CD4-positive, alpha-beta T cell treated with Interleukin-4 for 4 hours (primary cell): ENCODE data around the gene ASB16.
A peak's percentile ranks its signal among the peaks of the same experiment; 100 is the strongest.
"Not testable (repeated sequence)": the region's sequence is repeated elsewhere in the genome, so short reads cannot be mapped to it uniquely, and the experiment has no call there.

ENCODE experiments used
- DNase-seq: peaks from one replicate; pipeline ENCODE4 v3.0.0-alpha.2; 2020

Gene ASB16

GRCh38 chr17:44170499-44171201, at the start of gene ASB16:
ASB16 (plus strand) TSS chr17:44170704; CDS start chr17:44170790, 86 bp downstream.
- no peak for DNase-seq

- DNase-seq: no peak
These were observed 49.5 kb upstream of the ASB16 start for GRCh38 chr17:44120851-44121605.

- DNase-seq: no peak
These were observed 48.3 kb upstream of the ASB16 start for GRCh38 chr17:44121997-44122815.

GRCh38 chr17:44122816-44123355, 47.6 kb upstream of the ASB16 start:
- no peak for DNase-seq

- peak; percentile 95 for DNase-seq
These were observed 47.0 kb upstream of the ASB16 start, which contains the start of gene HDAC5 for GRCh38 chr17:44123356-44124117. HDAC5 (minus strand) TSS chr17:44123641; CDS start chr17:44117515, 6,126 bp downstream.

- DNase-seq: no peak
These were observed 46.4 kb upstream of the ASB16 start for GRCh38 chr17:44124118-44124438.

GRCh38 chr17:44128383-44128782, 42.1 kb upstream of the ASB16 start:
- DNase-seq: no peak

- no peak for DNase-seq
These were observed 39.7 kb upstream of the ASB16 start for GRCh38 chr17:44130693-44131349.

GRCh38 chr17:44131372-44131771, 39.1 kb upstream of the ASB16 start:
- not testable (repeated sequence) for DNase-seq

- no peak for DNase-seq
These were observed 38.2 kb upstream of the ASB16 start for GRCh38 chr17:44132275-44132821.

- DNase-seq: no peak
These were observed 36.5 kb upstream of the ASB16 start for GRCh38 chr17:44133918-44134476.

GRCh38 chr17:44134752-44135568, 35.5 kb upstream of the ASB16 start:
- no peak for DNase-seq

GRCh38 chr17:44137891-44138709, 32.4 kb upstream of the ASB16 start:
- DNase-seq: peak; percentile 48

GRCh38 chr17:44143921-44144320, 26.6 kb upstream of the ASB16 start:
- DNase-seq: not testable (repeated sequence)

- DNase-seq: no peak
These were observed 25.4 kb upstream of the ASB16 start for GRCh38 chr17:44144966-44145739.

GRCh38 chr17:44146375-44147346, 23.8 kb upstream of the ASB16 start:
- no peak for DNase-seq

- DNase-seq: no peak
These were observed 22.7 kb upstream of the ASB16 start for GRCh38 chr17:44147812-44148211.
